OCI-LY1 (cell line): ENCODE measurements around the gene SLAIN2.

Experiments used
- H2AFZ ChIP-seq: fragments of 200-600 bp; sonication (generic), shearing (Covaris generic); 2 replicates; pipeline ENCODE4 v1.6.0; 2014; ENCODE audit warnings: antibody characterized with exemption, mild to moderate bottlenecking, low read length
- H3F3A ChIP-seq: fragments of 200-600 bp; sonication (generic), shearing (Covaris generic); 2 replicates; pipeline ENCODE4 v1.6.0; 2014; ENCODE audit warnings: mild to moderate bottlenecking, antibody characterized with exemption, low read length, moderate library complexity; ENCODE audit not compliant: insufficient read depth
- H3K27ac ChIP-seq: fragments of 200-600 bp; sonication (generic); 2 replicates; pipeline ENCODE4 v1.5.1; 2014; ENCODE audit warnings: low read length, mixed run types, mild to moderate bottlenecking, low read depth; ENCODE audit not compliant: poor library complexity, severe bottlenecking
- H3K27me3 ChIP-seq: fragments of 200-600 bp; sonication (generic); 2 replicates; pipeline ENCODE4 v1.6.0; 2014; ENCODE audit warnings: antibody characterized with exemption, mild to moderate bottlenecking, low read length, moderate library complexity; ENCODE audit not compliant: insufficient read depth
- H3K36me3 ChIP-seq: fragments of 200-600 bp; sonication (generic); 2 replicates; pipeline ENCODE4 v1.6.1; 2014; ENCODE audit warnings: mild to moderate bottlenecking, antibody characterized with exemption, low read length, moderate library complexity, mixed read lengths; ENCODE audit not compliant: insufficient read depth
- H3K4me1 ChIP-seq: fragments of 200-600 bp; sonication (generic); 2 replicates; pipeline ENCODE4 v1.5.1; 2014; ENCODE audit warnings: mild to moderate bottlenecking, low read length, moderate library complexity; ENCODE audit not compliant: insufficient read depth, severe bottlenecking
- H3K4me2 ChIP-seq: fragments of 200-600 bp; sonication (generic), shearing (Covaris generic); 2 replicates; pipeline ENCODE4 v1.6.1; 2014; ENCODE audit warnings: low read length
- H3K4me3 ChIP-seq: fragments of 200-600 bp; sonication (generic); 2 replicates; pipeline ENCODE4 v1.5.1; 2014; ENCODE audit warnings: low read length, low read depth, mild to moderate bottlenecking, mixed read lengths; ENCODE audit not compliant: poor library complexity, severe bottlenecking
- H3K79me2 ChIP-seq: fragments of 200-600 bp; shearing (Covaris generic); 2 replicates; pipeline ENCODE4 v1.6.1; 2016; ENCODE audit warnings: mixed run types, low read length, mixed read lengths; ENCODE audit not compliant: insufficient read depth
- H3K9ac ChIP-seq: fragments of 200-600 bp; sonication (generic), shearing (Covaris generic); 2 replicates; pipeline ENCODE4 v1.6.1; 2014; ENCODE audit warnings: mild to moderate bottlenecking, low read length, mixed read lengths
- H3K9me2 ChIP-seq: fragments of 200-600 bp; sonication (generic), shearing (Covaris generic); 2 replicates; pipeline ENCODE4 v1.6.1; 2014; ENCODE audit warnings: low read depth, mild to moderate bottlenecking, low read length, mixed read lengths
- H3K9me3 ChIP-seq: fragments of 200-600 bp; shearing (Covaris generic); 2 replicates; pipeline ENCODE4 v1.6.1; 2014; ENCODE audit warnings: low read length, mixed read lengths
- H4K20me1 ChIP-seq: fragments of 200-600 bp; sonication (generic), shearing (Covaris generic); 2 replicates; pipeline ENCODE4 v1.6.0; 2016; ENCODE audit warnings: mild to moderate bottlenecking, low read length; ENCODE audit not compliant: insufficient read depth
- CTCF ChIP-seq: fragments of 200-600 bp; sonication (generic), shearing (Covaris generic); IDR thresholded peaks from 2 replicates; pipeline ENCODE4 v1.5.1; 2017; ENCODE audit warnings: mild to moderate bottlenecking, antibody characterized with exemption, low read length, moderate library complexity, mixed read lengths
- EZH2 ChIP-seq: fragments of 200-600 bp; sonication (generic), shearing (Covaris generic); IDR thresholded peaks from 2 replicates; pipeline ENCODE4 v1.8.0; 2017; ENCODE audit warnings: borderline replicate concordance, mixed run types, mild to moderate bottlenecking, antibody characterized with exemption, low read length, moderate library complexity, mixed read lengths

The SLAIN2 gene

GRCh38 chr4:48428926-48429325 lies 87.6 kb downstream of the SLAIN2 start:
- H3K27ac ChIP-seq, result no peak overlapping the region
- TF ChIP-seq CTCF, result no peak
- TF ChIP-seq EZH2, result no peak

GRCh38 chr4:48429709-48430474 lies 88.6 kb downstream of the SLAIN2 start:
- H3K9ac ChIP-seq, result no peak overlapping the region

More at GRCh38 chr4:48428926-48429325, 87.6 kb downstream of the SLAIN2 start:
- no peaks in the 10 kb centered on the region for H3K9me3 ChIP-seq
- H3F3A ChIP-seq, result no peaks in the 10 kb centered on the region
- no peaks in the 10 kb centered on the region for H3K27me3 ChIP-seq
- no peaks in the 10 kb centered on the region for H3K79me2 ChIP-seq
- H3K36me3 ChIP-seq, result no peaks in the 10 kb centered on the region
- H3K4me1 ChIP-seq, result no peaks in the 10 kb centered on the region
- H3K4me3 ChIP-seq, result no peak overlapping the region
- H3K4me2 ChIP-seq, result no peak overlapping the region
- H3K9me2 ChIP-seq, result no peaks in the 10 kb centered on the region
- H4K20me1 ChIP-seq, result no peaks in the 10 kb centered on the region
- no peak overlapping the region for H3K9ac ChIP-seq
- H2AFZ ChIP-seq, result no peak overlapping the region

GRCh38 chr4:48431401-48431800 lies 90.1 kb downstream of the SLAIN2 start:
- Histone ChIP-seq H3K4me1 (no peaks in the 10 kb centered on the region), H2AFZ (no peak overlapping the region), H3K9me2 (no peaks in the 10 kb centered on the region), H3K4me2 (no peak overlapping the region), H3K4me3 (no peak overlapping the region), H4K20me1 (no peaks in the 10 kb centered on the region), H3K79me2 (no peaks in the 10 kb centered on the region), H3K36me3 (no peaks in the 10 kb centered on the region), H3F3A (no peaks in the 10 kb centered on the region), H3K27ac (no peak overlapping the region), H3K27me3 (no peaks in the 10 kb centered on the region), H3K9ac (no peak overlapping the region), H3K9me3 (no peaks in the 10 kb centered on the region)
- TF ChIP-seq EZH2 (no peak), CTCF (no peak)

More at GRCh38 chr4:48429709-48430474, 88.6 kb downstream of the SLAIN2 start:
- no peaks in the 10 kb centered on the region for H3K9me2 ChIP-seq
- no peak overlapping the region for H3K27ac ChIP-seq
- no peaks in the 10 kb centered on the region for H3F3A ChIP-seq
- no peak overlapping the region for H3K4me3 ChIP-seq
- H3K27me3 ChIP-seq, result no peaks in the 10 kb centered on the region
- no peaks in the 10 kb centered on the region for H3K79me2 ChIP-seq
- H3K4me1 ChIP-seq, result no peaks in the 10 kb centered on the region
- H3K4me2 ChIP-seq, result no peak overlapping the region
- TF ChIP-seq EZH2 (no peak), CTCF (no peak)
- H2AFZ ChIP-seq, result no peak overlapping the region
- no peaks in the 10 kb centered on the region for H3K36me3 ChIP-seq
- H4K20me1 ChIP-seq, result no peaks in the 10 kb centered on the region
- H3K9me3 ChIP-seq, result no peaks in the 10 kb centered on the region
